ENCODE measurements around the gene POF1B. TPM values are rescaled to one million over a fixed set of nuclear protein-coding genes. Genes with fewer than 3 reads are reported as not detected.
A peak's percentile ranks its signal among the peaks of the same experiment; 100 is the strongest.

The POF1B gene
- total RNA-seq, 1 donor from 2014 or later: under 0.01 TPM

DNA sequence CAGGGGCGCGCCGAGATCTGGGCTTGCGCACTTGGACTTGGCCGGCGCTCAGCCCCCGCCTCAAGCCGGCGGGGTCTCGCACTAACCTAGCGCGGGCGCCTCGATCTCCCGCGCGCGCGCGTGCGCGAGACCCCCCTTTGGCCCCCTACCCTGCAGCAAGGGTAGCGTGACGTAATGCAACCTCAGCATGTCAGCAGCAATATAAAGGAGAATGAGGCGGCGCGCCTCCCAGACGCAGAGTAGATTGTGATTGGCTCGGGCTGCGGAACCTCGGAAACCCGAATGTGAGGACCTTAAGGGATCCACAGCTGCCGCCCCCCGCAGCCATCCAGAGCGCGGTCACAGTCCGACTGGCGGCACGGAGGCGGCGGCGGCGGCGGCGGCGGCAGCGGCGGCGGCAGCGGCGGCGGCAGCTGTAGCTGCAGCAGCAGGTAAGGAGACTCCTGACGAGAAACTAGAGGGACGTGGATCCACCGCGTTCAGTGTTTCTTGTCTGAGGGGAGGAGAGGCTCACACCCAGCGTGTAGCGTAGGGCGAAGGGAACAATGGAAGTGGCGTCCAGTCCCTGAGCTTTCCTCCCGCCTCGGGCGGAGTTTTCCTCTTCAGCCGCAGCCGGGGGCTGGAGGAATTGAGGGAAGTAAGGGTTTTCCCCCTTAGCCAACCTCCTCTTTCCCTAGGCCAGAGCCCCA lies 135.6 kb downstream of the POF1B start, which contains the start of the genes SATL1 and ZNF711:
Gene SATL1, minus strand, starts transcription at position 19 of the 689 bp plus-strand sequence. CDS start 134,811 bp downstream, outside the sequence.
Gene ZNF711, plus strand, starts transcription at position 231 of the 689 bp plus-strand sequence. CDS start 3,582 bp downstream, outside the sequence.
- Histone ChIP-seq H3K36me3 (ENCODE audit: control insufficient read depth in 3 of 3, insufficient read depth in 3 of 3, low read length in 3 of 3) (no peaks in the 10 kb centered on the region), H3K27ac (ENCODE audit: low read depth, low read length) (no peak within 1 kb of the TSS), H3K4me1 (ENCODE audit: control insufficient read depth in 3 of 3, insufficient read depth in 3 of 3, low read length in 3 of 3) (peaks cover 0 to 7% (median 0%) of the 10 kb centered on the region in 3 donors), H3K27me3 (ENCODE audit: control insufficient read depth in 3 of 3, insufficient read depth in 3 of 3, low read length in 3 of 3) (no peaks in the 10 kb centered on the region), H3K9me3 (ENCODE audit: control insufficient read depth in 3 of 3, low read length in 3 of 3) (no peaks in the 10 kb centered on the region), H3K4me3 (ENCODE audit: low read length in 3 of 3) (peak within 1 kb of the TSS; percentile 58 to 75 (median 66)), H3K9ac (ENCODE audit: low read depth in 1 of 3, low read length in 3 of 3) (peak within 1 kb of the TSS; percentile 24 to 74 (median 65))

DNA sequence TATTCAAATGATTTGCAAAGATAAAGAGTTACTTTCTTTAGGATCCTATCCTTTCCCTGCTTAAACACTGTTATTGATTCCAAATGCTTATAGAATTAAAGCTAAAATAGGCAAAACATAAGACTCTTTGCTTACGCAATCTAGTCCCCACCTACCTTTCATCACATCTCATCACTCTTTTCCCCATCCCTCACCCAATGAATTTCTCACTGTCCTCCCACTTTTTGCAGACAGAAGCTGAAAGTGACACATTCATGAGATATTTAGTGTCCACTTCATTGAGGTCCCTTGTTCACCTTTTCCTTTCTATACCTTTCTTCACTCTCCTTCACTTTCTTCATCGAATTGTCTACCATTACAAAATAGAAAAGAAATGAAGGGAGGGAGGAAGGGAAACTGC lies 136.3 kb downstream of the POF1B start:
- Histone ChIP-seq H3K4me1 (ENCODE audit: control insufficient read depth in 3 of 3, insufficient read depth in 3 of 3, low read length in 3 of 3) (peaks cover 0 to 7% (median 0%) of the 10 kb centered on the region in 3 donors), H3K9ac (ENCODE audit: low read depth in 1 of 3, low read length in 3 of 3) (no peak overlapping the region), H3K4me3 (ENCODE audit: low read length in 3 of 3) (peak overlapping the region in 1 of 3 donors; percentile 58), H3K27ac (ENCODE audit: low read depth, low read length) (no peak overlapping the region), H3K27me3 (ENCODE audit: control insufficient read depth in 3 of 3, insufficient read depth in 3 of 3, low read length in 3 of 3) (no peaks in the 10 kb centered on the region), H3K9me3 (ENCODE audit: control insufficient read depth in 3 of 3, low read length in 3 of 3) (no peaks in the 10 kb centered on the region), H3K36me3 (ENCODE audit: control insufficient read depth in 3 of 3, insufficient read depth in 3 of 3, low read length in 3 of 3) (no peaks in the 10 kb centered on the region)

Other genes starting within 250 kb of the POF1B start
- gene SATL1, start 135.9 kb downstream of the POF1B start, total RNA-seq: under 0.01 TPM
- gene ZNF711, start 135.7 kb downstream of the POF1B start, total RNA-seq: 15.7 TPM